HepG2 (cell line): Measurements from ENCODE around the gene MTOR. TPM values are rescaled to one million over a fixed set of nuclear protein-coding genes. Genes with fewer than 3 reads are reported as not detected.
"Not testable (repeated sequence)": the region's sequence is repeated elsewhere in the genome, so short reads cannot be mapped to it uniquely, and the experiment has no call there.

Experiments used
- ATAC-seq: fragments of 200-7000 bp; cut with Tn5 transposase; 3 replicates; pipeline ENCODE4 v1.9.1; 2020; ENCODE audit warnings: mild to moderate bottlenecking, moderate library complexity
- BruUV-seq: library from RNA; stranded (reverse); fragments of 400-500 nt; replicated peaks from 2 replicates; lab custom pipeline; 2021; lab: Mats Ljungman, UMichigan
- CTCF ChIA-PET: fragments of 300-600 bp; formaldehyde crosslinking; extraction: SDS; loops from one replicate; lab custom pipeline; 2021; ENCODE audit warnings: low total read pairs, inconsistent platforms, low intra/inter-chr PET ratio; lab: Yijun Ruan, JAX
- POLR2A ChIA-PET: fragments of 350-600 bp; sonication (Branson Sonifier 250); formaldehyde crosslinking; loops from one replicate; lab custom pipeline; 2020; ENCODE audit warnings: antibody characterized with exemption, inconsistent platforms; lab: Yijun Ruan, JAX
- DNase-seq: peaks from one replicate; pipeline ENCODE4 v3.0.0-alpha.2; 2015; ENCODE audit warnings: low spot score
- FAIRE-seq: peaks from 3 replicates; lab custom pipeline; 2011; peaks lifted over from hg19 to GRCh38; lab: Jason Lieb, UNC
- H2AFZ ChIP-seq: one replicate; pipeline ENCODE4 v1.6.1; 2011; ENCODE audit warnings: low read length, inconsistent platforms
- H3K27ac ChIP-seq: fragments of 300-600 bp; 3 replicates; pipeline ENCODE4 v1.8.0; 2011; ENCODE audit warnings: mixed run types, mild to moderate bottlenecking, mixed read lengths, low read length, inconsistent platforms; ENCODE audit not compliant: insufficient read depth; ENCODE audit errors: extremely low read length
- H3K27me3 ChIP-seq, 2 experiments: fragments of 200-600 bp in 1 of 2; 2 replicates in 1 of 2; 3 replicates in 1 of 2; pipeline versions ENCODE4 v1.6.0 to v1.8.0; 2011; ENCODE audit warnings: low read length in 2 of 2, mild to moderate bottlenecking in 2 of 2, moderate library complexity in 2 of 2, inconsistent platforms in 1 of 2; ENCODE audit not compliant: insufficient read depth in 2 of 2, control insufficient read depth in 1 of 2
- H3K36me3 ChIP-seq, 2 experiments: fragments of 200-600 bp in 1 of 2; replicated peaks in 1 of 2; 2 replicates in 1 of 2; 3 replicates in 1 of 2; pipeline versions ENCODE4 v1.5.1 to v1.8.0; 2011; ENCODE audit warnings: low read length in 2 of 2, inconsistent platforms in 1 of 2; ENCODE audit not compliant: insufficient read depth in 2 of 2, control insufficient read depth in 1 of 2
- H3K4me1 ChIP-seq: 2 replicates; pipeline ENCODE4 v1.5.1; 2012; ENCODE audit warnings: low read length, inconsistent platforms; ENCODE audit not compliant: insufficient read depth
- H3K4me2 ChIP-seq: 2 replicates; pipeline ENCODE4 v1.6.0; 2011; ENCODE audit warnings: low read depth, low read length, inconsistent platforms
- H3K4me3 ChIP-seq, 3 experiments: fragments of 200-600 bp in 1 of 3; sonication (generic), shearing (Covaris generic) in 1 of 3; replicated peaks in 1 of 3; 2 replicates each; pipeline ENCODE4 v1.5.1; 2011 to 2016; ENCODE audit warnings: low read length in 3 of 3, inconsistent platforms in 2 of 3, low read depth in 2 of 3, mild to moderate bottlenecking in 2 of 3, control low read depth in 1 of 3, mixed read lengths in 1 of 3; ENCODE audit not compliant: insufficient read depth in 1 of 3
- H3K79me2 ChIP-seq: one replicate; pipeline ENCODE4 v1.6.1; 2011; ENCODE audit warnings: low read length, inconsistent platforms; ENCODE audit not compliant: insufficient read depth
- H3K9ac ChIP-seq: 2 replicates; pipeline ENCODE4 v1.6.0; 2011; ENCODE audit warnings: mild to moderate bottlenecking, low read depth, low read length, inconsistent platforms; ENCODE audit not compliant: insufficient read depth
- H3K9me3 ChIP-seq: 2 replicates; pipeline ENCODE4 v1.5.1; 2012; ENCODE audit warnings: mild to moderate bottlenecking, low read length
- H4K20me1 ChIP-seq: 2 replicates; pipeline ENCODE4 v1.6.0; 2011; ENCODE audit warnings: inconsistent platforms, mild to moderate bottlenecking, low read length, moderate library complexity; ENCODE audit not compliant: insufficient read depth
- MXD1 ChIP-seq: sonication (generic); formaldehyde crosslinking; IDR thresholded peaks from 2 replicates; pipeline ENCODE4 v1.4.0; 2020; ENCODE audit warnings: mild to moderate bottlenecking, missing genetic modification reagents
- NR2F2 ChIP-seq: IDR thresholded peaks from 2 replicates; pipeline ENCODE4 v1.6.1; 2012; ENCODE audit warnings: low read depth, inconsistent platforms, borderline replicate concordance
- PRDM15 ChIP-seq: sonication (generic); formaldehyde crosslinking; IDR thresholded peaks from 2 replicates; pipeline ENCODE4 v1.4.0; 2020; ENCODE audit warnings: missing genetic modification reagents
- SALL2 ChIP-seq: sonication (generic); formaldehyde crosslinking; IDR thresholded peaks from 2 replicates; pipeline ENCODE4 v1.8.1; 2023; ENCODE audit warnings: mild to moderate bottlenecking, missing genetic modification reagents, inconsistent platforms
- WGBS: methylation state at CpG from one replicate; pipeline ENCODE4 v1.1.6; 2017; ENCODE audit warnings: low lambda C conversion rate; 5-methylcytosine and 5-hydroxymethylcytosine counted together
- in situ Hi-C: cut with HindIII; loops from 2 replicates; pipeline ENCODE4 v1.10.0; 2017; ENCODE audit warnings: low pct_unique_long_range_greater_than_20kb; ENCODE audit not compliant: extremely low pct_ligation_motif_present
- intact Hi-C: fragments of 100-400 bp; cut with micrococcal nuclease; formaldehyde crosslinking; loops from one replicate; pipeline ENCODE4 v1.10.0; 2022; ENCODE audit not compliant: unreplicated experiment
- polyA plus RNA-seq, 8 experiments: library from polyadenylated mRNA; depleted of rRNA in 3 of 8; stranded (reverse) in 7 of 8; unstranded in 1 of 8; fragments of >200 nt; fragmentation: Illumina TruSeq in 4 of 8; extraction: Trizol in 4 of 8; gene quantifications; 2 replicates each; pipeline versions ENCODE4 v1.2.1 to v1.2.3, GENCODE V29; 2011 to 2016; ENCODE audit warnings: low read depth in 4 of 8, missing spikeins in 1 of 8, mixed read lengths in 1 of 8; ENCODE audit not compliant: insufficient read depth in 1 of 8
- total RNA-seq, 5 experiments: library from RNA; depleted of rRNA; stranded (reverse); fragments of >200 nt; fragmentation: Illumina TruSeq; extraction: Trizol; gene quantifications; 2 replicates each; pipeline ENCODE4 v1.2.3, GENCODE V29; 2016; ENCODE audit warnings: low read depth in 1 of 5

The MTOR gene
- total and polyA plus RNA-seq, 2 of the 13 experiments (the other 11 are each of a cell fraction or from before 2014, with no cell fraction given) = 24.6 to 34.6 TPM

DNA sequence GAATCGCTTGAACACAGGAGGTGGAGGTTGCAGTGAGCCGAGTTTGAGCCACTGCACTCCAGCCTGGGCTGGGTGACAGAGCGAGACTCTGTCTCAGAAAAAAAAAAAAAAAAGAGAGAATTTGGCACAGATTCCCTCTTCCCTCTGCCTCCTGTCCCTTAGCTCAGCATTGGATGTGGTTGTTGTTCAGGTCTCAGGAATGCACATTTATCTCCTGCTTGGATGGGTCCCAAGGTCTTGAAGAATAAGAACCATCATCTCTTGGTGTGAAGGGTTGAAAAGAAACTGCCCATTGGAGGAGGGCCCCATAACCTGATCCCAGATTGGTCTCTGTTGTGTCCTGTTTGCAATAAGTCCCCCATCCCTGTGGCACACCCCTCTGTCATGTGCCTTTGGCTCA, 45.5 kb upstream of the MTOR start:
- ChIA-PET POLR2A (no interaction called here), CTCF (no interaction called here)
- in situ Hi-C loops (no loop called here), intact Hi-C loops (no loop called here)
- DNase-seq (no peak), ATAC-seq (no peak), FAIRE-seq (no peak)
- no peak overlapping the region for H3K9ac ChIP-seq
- no peaks in the 10 kb centered on the region for H4K20me1 ChIP-seq
- no TSS peak for BruUV-seq
- H3K4me3 ChIP-seq = no peak overlapping the region
- H2AFZ ChIP-seq = no peak overlapping the region
- H3K4me2 ChIP-seq = no peak overlapping the region
- TF ChIP-seq MXD1 (CRISPR knock-in tag) = no peak
- TF ChIP-seq SALL2 = no peak
- no peak for TF ChIP-seq NR2F2
- no peak for TF ChIP-seq PRDM15 (CRISPR knock-in tag)
- TF ChIP-seq, all 625 proteins: peak for 0
- Histone ChIP-seq H3K27me3 (peaks cover 4 to 39% of the 10 kb centered on the region in 2 experiments; a peak in 4 of 5 replicates), H3K79me2 (no peaks in the 10 kb centered on the region), H3K27ac (no peak overlapping the region), H3K36me3 (no peaks in the 10 kb centered on the region), H3K9me3 (no peaks in the 10 kb centered on the region), H3K4me1 (no peaks in the 10 kb centered on the region)
- 35% methylated on average over 3 of the region's 3 CpGs for WGBS

- peaks cover 2 to 18% of the 10 kb centered on the region in 2 experiments; a peak in 3 of 5 replicates for H3K27me3 ChIP-seq
- H3K4me3 ChIP-seq, intact Hi-C loops, DNase-seq, in situ Hi-C loops, H3K79me2 ChIP-seq, H3K9me3 ChIP-seq, CTCF ChIA-PET, H4K20me1 ChIP-seq, H3K9ac ChIP-seq, H2AFZ ChIP-seq, BruUV-seq, FAIRE-seq, POLR2A ChIA-PET, H3K27ac ChIP-seq, H3K36me3 ChIP-seq, H3K4me2 ChIP-seq, H3K4me1 ChIP-seq, ATAC-seq: not testable (repeated sequence)
- 79% methylated on average over 14 of the region's 29 CpGs for WGBS
These were observed 43.2 kb upstream of the MTOR start for GRCh38 chr1:11305516-11305915.
